Ishikawa (cell line): ENCODE measurements around the gene MAMDC2.

Experiments
- NFIC ChIP-seq: IDR thresholded peaks from 2 replicates; pipeline ENCODE4 v1.6.1; 2012
- YY1 ChIP-seq: IDR thresholded peaks from 2 replicates; pipeline ENCODE4 v1.6.1; 2012; ENCODE audit warnings: low read depth
- TF ChIP-seq, protein P1 (sequence below): IDR thresholded peaks from 2 replicates; pipeline ENCODE4 v1.6.1; 2012; ENCODE audit warnings: low read depth, mild to moderate bottlenecking
- TF ChIP-seq, protein P2 (sequence below): IDR thresholded peaks from 2 replicates; pipeline ENCODE4 v1.6.1; 2012

DNA sequence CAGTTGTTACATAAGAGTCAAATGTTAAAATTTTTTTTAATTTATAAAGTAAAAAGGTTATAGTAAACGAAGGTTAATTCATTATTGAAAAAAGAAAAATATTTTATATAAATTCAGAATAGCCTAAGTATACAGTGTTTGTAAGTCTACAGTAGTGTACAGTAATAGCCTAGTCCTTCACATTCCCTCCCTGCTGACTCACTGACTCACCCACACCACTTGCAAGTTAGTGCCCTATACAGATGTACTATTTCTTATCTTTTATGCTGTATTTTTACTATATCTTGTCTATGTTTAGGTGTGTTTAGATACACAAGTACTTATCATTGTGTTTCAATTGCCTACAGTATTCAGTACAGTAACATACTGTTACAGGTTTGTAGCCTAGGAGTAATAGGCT lies 57.6 kb downstream of the MAMDC2 start:
- no peak for TF ChIP-seq YY1
- TF ChIP-seq NFIC: no peak
- TF ChIP-seq, protein P1, sequence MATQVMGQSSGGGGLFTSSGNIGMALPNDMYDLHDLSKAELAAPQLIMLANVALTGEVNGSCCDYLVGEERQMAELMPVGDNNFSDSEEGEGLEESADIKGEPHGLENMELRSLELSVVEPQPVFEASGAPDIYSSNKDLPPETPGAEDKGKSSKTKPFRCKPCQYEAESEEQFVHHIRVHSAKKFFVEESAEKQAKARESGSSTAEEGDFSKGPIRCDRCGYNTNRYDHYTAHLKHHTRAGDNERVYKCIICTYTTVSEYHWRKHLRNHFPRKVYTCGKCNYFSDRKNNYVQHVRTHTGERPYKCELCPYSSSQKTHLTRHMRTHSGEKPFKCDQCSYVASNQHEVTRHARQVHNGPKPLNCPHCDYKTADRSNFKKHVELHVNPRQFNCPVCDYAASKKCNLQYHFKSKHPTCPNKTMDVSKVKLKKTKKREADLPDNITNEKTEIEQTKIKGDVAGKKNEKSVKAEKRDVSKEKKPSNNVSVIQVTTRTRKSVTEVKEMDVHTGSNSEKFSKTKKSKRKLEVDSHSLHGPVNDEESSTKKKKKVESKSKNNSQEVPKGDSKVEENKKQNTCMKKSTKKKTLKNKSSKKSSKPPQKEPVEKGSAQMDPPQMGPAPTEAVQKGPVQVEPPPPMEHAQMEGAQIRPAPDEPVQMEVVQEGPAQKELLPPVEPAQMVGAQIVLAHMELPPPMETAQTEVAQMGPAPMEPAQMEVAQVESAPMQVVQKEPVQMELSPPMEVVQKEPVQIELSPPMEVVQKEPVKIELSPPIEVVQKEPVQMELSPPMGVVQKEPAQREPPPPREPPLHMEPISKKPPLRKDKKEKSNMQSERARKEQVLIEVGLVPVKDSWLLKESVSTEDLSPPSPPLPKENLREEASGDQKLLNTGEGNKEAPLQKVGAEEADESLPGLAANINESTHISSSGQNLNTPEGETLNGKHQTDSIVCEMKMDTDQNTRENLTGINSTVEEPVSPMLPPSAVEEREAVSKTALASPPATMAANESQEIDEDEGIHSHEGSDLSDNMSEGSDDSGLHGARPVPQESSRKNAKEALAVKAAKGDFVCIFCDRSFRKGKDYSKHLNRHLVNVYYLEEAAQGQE: no peak
- TF ChIP-seq, protein P2, sequence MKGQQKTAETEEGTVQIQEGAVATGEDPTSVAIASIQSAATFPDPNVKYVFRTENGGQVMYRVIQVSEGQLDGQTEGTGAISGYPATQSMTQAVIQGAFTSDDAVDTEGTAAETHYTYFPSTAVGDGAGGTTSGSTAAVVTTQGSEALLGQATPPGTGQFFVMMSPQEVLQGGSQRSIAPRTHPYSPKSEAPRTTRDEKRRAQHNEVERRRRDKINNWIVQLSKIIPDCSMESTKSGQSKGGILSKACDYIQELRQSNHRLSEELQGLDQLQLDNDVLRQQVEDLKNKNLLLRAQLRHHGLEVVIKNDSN: no peak
